ACHN (cell line): ENCODE data around the gene DROSHA.

ENCODE experiments used
- DNase-seq: peaks from one replicate; pipeline ENCODE4 v3.0.0-alpha.2; 2015
- in situ Hi-C: cut with HindIII; loops from 2 replicates; pipeline ENCODE4 v1.10.0; 2017; ENCODE audit warnings: low sequenced_read_pairs, low pct_ligation_motif_present, low pct_unique_long_range_greater_than_20kb

The DROSHA gene

DNA sequence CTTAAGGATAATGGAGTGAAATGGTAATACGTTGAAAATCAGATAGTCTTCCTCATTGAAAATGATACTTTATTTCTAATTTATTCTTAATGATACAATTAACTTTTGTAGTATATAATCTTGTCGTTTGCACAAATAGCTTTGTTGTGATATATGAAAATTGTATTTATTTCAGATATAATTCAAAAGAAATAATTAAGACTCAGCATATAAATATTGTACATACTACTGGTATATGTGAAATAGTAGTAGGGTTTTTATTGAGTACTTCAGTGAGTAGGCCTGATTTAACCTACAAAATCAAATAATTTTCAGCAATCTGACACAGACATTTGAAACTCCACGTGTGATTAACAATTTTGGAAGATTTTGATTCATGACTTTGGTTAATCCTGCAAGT, 5.0 kb upstream of the DROSHA start:
- no peak for DNase-seq
- in situ Hi-C loops = no loop called here

DNA sequence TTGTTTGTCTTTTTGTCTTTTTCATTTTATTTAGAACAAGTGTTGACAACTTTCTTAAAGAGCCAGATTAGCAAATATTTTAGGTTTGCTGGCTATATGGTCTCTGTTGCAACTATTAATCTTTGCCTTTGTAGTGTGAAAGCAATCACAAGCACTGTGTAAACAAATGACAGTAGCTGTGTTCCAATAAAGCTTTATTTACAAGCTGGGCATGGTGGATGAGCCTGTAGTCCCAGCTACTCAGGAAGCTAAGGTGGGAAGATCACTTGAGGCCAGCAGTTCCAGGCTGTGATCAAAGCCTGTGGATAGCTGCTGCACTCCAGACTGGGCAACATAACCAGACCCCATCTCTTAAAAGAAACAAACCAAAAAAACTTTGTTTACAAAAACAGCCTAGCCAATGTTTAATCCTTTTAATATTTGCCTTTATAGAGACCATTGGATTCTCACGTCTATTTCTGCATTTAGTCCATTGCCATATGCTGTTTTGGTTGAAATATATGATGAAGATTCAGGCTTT, 2.7 kb upstream of the DROSHA start:
- DNase-seq = no peak
- in situ Hi-C loops = no loop called here

DNA sequence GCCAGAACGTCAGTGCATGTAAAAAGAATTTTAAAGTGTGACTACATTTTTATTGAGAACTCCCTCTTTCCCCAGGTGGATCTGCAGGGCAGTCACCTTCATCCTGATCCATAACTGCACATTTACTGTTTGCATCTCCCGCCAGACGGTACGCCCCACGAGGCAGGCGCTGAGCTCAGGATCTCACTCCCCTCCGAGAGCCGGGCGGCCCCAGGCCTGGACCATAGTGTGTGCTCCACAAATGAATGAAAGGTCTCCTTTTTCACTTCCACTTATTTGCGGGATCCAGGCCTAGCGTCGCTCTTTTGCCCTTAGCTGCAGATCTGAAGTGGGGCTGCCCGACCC, 378 bp downstream of the DROSHA start:
- in situ Hi-C loops = no loop called here
- DNase-seq = peak; percentile 30

DNA sequence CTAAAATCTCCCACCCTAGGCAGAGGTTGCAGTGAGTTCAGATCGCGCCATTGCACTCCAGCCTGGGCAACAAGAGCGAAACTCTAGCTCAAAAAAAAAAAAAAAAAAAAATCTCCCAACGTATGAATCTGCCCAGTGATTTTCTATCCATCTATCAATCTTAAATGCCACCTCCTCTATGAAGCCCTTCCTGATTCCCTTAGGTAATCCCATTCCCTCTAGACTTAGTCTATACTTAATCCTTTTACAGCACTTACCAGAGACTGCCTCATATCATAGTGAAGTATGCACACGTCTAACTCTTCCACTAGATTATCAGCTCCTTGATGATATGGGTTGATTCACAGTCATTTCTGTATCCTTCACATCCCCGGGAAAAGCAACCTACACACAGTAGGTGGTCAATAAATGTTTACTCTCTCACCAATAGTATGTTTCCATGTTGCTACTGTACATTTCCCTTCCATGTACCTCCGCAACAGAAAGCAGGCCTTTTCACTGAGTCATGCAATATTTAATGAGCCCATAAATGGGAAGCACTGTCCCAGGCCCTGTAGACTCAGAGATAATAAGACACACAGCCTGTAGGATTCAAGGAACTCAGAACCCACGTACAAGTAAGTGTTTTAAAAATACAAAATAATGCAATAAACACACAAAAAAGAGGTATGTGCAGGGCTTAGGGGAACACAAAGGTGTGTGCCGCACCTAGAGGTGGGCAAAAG, 1.2 kb downstream of the DROSHA start:
- in situ Hi-C loops = no loop called here
- DNase-seq = peak; percentile 29

- no peak for DNase-seq
- in situ Hi-C loops = no loop called here
These were observed 8.9 kb downstream of the DROSHA start for GRCh38 chr5:31523041-31523440.

DNA sequence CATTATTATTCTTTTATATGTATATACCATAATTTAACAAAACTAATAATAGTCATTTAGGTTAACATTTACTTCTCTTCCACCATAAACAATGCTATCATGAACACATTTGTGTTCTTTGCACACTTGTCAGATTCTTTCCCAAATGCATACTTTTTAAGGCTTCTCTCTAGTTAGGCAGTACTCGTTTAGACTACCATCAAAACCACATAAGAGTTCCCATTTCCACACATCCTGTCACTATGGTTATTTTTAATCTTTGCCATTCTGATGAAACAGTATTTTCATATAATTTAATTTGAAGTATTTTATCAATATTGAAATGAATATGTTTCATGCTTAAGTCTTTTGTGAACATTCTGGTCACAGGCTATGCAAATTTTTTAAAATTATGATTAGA, 15.1 kb downstream of the DROSHA start:
- in situ Hi-C loops = no loop called here
- DNase-seq = no peak

GRCh38 chr5:31511305-31511704, 20.6 kb downstream of the DROSHA start:
- DNase-seq = no peak

GRCh38 chr5:31504529-31504928, 27.4 kb downstream of the DROSHA start:
- in situ Hi-C loops = no loop called here
- DNase-seq = no peak

More at GRCh38 chr5:31511305-31511704, 20.6 kb downstream of the DROSHA start:
- in situ Hi-C loops = no loop called here

- in situ Hi-C loops = no loop called here
- DNase-seq = no peak
These were observed 29.4 kb downstream of the DROSHA start for GRCh38 chr5:31502506-31502905.

- in situ Hi-C loops = no loop called here
- no peak for DNase-seq
These were observed 31.6 kb downstream of the DROSHA start for GRCh38 chr5:31500256-31500655.

GRCh38 chr5:31496891-31497290, 35.0 kb downstream of the DROSHA start:
- in situ Hi-C loops = no loop called here

GRCh38 chr5:31496301-31496700, 35.6 kb downstream of the DROSHA start:
- DNase-seq = no peak
- in situ Hi-C loops = no loop called here

More at GRCh38 chr5:31496891-31497290, 35.0 kb downstream of the DROSHA start:
- DNase-seq = no peak

- in situ Hi-C loops = no loop called here
- no peak for DNase-seq
These were observed 36.6 kb downstream of the DROSHA start for GRCh38 chr5:31495336-31495735.

DNA sequence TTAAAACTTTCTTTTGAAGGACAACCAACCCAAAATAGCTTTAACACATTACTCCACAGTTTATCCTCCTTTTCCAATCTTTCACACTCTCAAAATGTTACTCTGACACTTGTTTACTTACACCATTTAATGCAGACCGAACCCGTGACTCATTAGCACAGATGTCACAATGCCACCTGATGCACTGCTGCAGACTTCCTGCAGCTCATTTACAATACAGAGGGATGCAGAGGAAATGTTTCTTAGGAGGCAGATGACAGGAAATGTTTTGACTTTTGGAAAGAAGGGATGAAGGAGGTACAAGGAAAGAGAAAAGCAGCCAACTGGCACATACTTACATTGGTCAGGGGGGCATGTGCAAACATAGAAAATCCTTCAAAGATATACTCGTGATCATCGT, 39.0 kb downstream of the DROSHA start:
- no peak for DNase-seq
- in situ Hi-C loops = no loop called here

GRCh38 chr5:31487506-31487905, 44.4 kb downstream of the DROSHA start:
- in situ Hi-C loops = no loop called here
- no peak for DNase-seq

- in situ Hi-C loops = no loop called here
- DNase-seq = no peak
These were observed 45.5 kb downstream of the DROSHA start for GRCh38 chr5:31486441-31486840.

- in situ Hi-C loops = no loop called here
These were observed 46.3 kb downstream of the DROSHA start for GRCh38 chr5:31485376-31486207.

DNA sequence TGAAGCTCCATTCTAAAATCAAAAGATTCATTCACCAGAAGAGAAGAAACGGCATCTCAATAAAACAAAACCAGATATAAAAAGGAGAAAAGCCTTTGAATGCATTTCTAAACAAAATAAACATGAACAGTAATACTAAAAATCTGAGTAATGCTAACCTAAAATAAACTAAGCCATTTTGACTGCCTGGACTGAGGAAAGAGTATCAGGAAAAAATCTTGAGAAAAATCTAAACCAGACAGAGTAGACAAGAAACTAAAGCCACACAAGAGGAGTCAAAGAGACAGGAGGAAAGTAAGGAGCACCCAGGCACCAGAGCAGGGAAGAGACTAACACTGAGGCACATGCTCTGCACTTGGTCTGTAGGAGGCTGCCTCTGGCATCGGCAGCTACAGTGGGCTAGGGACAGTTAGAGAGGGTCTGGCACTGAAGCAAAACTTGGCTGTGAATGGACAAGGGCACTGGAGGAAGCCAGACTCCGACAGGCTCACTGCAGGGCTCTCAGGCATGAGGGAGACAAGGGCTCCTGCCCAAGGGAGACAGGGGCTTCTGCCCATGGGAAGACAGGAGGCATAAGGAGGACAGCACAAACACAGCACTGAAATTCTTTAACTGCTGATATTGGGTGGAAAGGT, 50.2 kb downstream of the DROSHA start:
- DNase-seq = no peak
- in situ Hi-C loops = no loop called here

More at GRCh38 chr5:31485376-31486207, 46.3 kb downstream of the DROSHA start:
- no peak for DNase-seq

GRCh38 chr5:31479706-31480105, 52.2 kb downstream of the DROSHA start:
- no peak for DNase-seq
- in situ Hi-C loops = no loop called here
